Measurements from ENCODE around the gene PILRB.
"Not testable (repeated sequence)": the region's sequence is repeated elsewhere in the genome, so short reads cannot be mapped to it uniquely, and the experiment has no call there.

The PILRB gene

GRCh38 chr7:100356416-100357068, 1.4 kb upstream of the PILRB start:
- DNase-seq = no peak

GRCh38 chr7:100357131-100357561, 771 bp upstream of the PILRB start:
- no peak for DNase-seq

GRCh38 chr7:100358857-100359212, 918 bp downstream of the PILRB start:
- DNase-seq = no peak

- no peak for DNase-seq
These were observed 2.4 kb downstream of the PILRB start for GRCh38 chr7:100360135-100360854.

GRCh38 chr7:100363098-100363497, 5.2 kb downstream of the PILRB start:
- DNase-seq = no peak

GRCh38 chr7:100363797-100364196, 5.9 kb downstream of the PILRB start:
- DNase-seq = not testable (repeated sequence)

- DNase-seq = no peak
These were observed 6.6 kb downstream of the PILRB start for GRCh38 chr7:100364480-100364879.

GRCh38 chr7:100365998-100366367, 8.1 kb downstream of the PILRB start:
- not testable (repeated sequence) for DNase-seq

GRCh38 chr7:100366411-100367250, 8.7 kb downstream of the PILRB start:
- no peak for DNase-seq

GRCh38 chr7:100367251-100367620, 9.3 kb downstream of the PILRB start:
- peak; percentile 30 for DNase-seq

GRCh38 chr7:100367676-100368613, 10.0 kb downstream of the PILRB start:
- DNase-seq = peak; percentile 74

GRCh38 chr7:100369105-100369504, 11.2 kb downstream of the PILRB start:
- no peak for DNase-seq

GRCh38 chr7:100370303-100370702, 12.4 kb downstream of the PILRB start:
- no peak for DNase-seq

- DNase-seq = no peak
These were observed 12.8 kb downstream of the PILRB start for GRCh38 chr7:100370746-100371145.

GRCh38 chr7:100371561-100372171, 13.7 kb downstream of the PILRB start:
- DNase-seq = no peak

- no peak for DNase-seq
These were observed 14.3 kb downstream of the PILRB start for GRCh38 chr7:100372256-100372655.

- no peak for DNase-seq
These were observed 14.8 kb downstream of the PILRB start for GRCh38 chr7:100372694-100373093.

- DNase-seq = no peak
These were observed 15.4 kb downstream of the PILRB start, which contains the start of gene PILRA for GRCh38 chr7:100373261-100373831. PILRA (plus strand) TSS chr7:100373487; CDS start chr7:100373657, 170 bp downstream.

- not testable (repeated sequence) for DNase-seq
These were observed 16.1 kb downstream of the PILRB start for GRCh38 chr7:100373870-100374598.

GRCh38 chr7:100374601-100375000, 16.7 kb downstream of the PILRB start:
- DNase-seq = no peak

GRCh38 chr7:100376066-100376465, 18.1 kb downstream of the PILRB start:
- DNase-seq = no peak

Data from NCI-H2171 treated with DMSO at 0.1 percent for 48 hours (cell line).